K562 (cell line): ENCODE results near the gene JPT2. TPM values are rescaled to one million over a fixed set of nuclear protein-coding genes. Genes with fewer than 3 reads are reported as not detected.

Experiments
- ATAC-seq: fragments of 200-7000 bp; cut with Tn5 transposase; 3 replicates; pipeline ENCODE4 v1.9.1; 2020; ENCODE audit warnings: moderate library complexity
- BruUV-seq: library from RNA; stranded (reverse); fragments of 400-500 nt; replicated peaks from 2 replicates; lab custom pipeline; 2021; lab: Mats Ljungman, UMichigan
- CTCF ChIA-PET: fragments of 300-600 bp; formaldehyde crosslinking; extraction: SDS; loops from one replicate; lab custom pipeline; 2021; ENCODE audit warnings: low intra/inter-chr PET ratio; lab: Yijun Ruan, JAX
- POLR2A ChIA-PET: fragments of 300-600, 350-650 bp; sonication (Branson Sonifier 250); formaldehyde crosslinking; extraction: SDS; loops from one replicate; lab custom pipeline; 2021; ENCODE audit warnings: antibody characterized with exemption, inconsistent platforms; lab: Yijun Ruan, JAX
- DNase-seq, 4 experiments: peaks; one replicate each; pipeline versions ENCODE4 v3.0.0 to v3.0.0-alpha.2; 2011 to 2018; ENCODE audit warnings: low spot score in 3 of 4, mixed read lengths in 3 of 4; ENCODE audit errors: extremely low read depth in 1 of 4
- FAIRE-seq: peaks from 2 replicates; lab custom pipeline; 2011; peaks lifted over from hg19 to GRCh38; lab: Jason Lieb, UNC
- H2AFZ ChIP-seq: 2 replicates; pipeline ENCODE4 v1.6.0; 2011; ENCODE audit warnings: low read depth, low read length, control low read depth, inconsistent platforms
- H3K27ac ChIP-seq: fragments of 200-600 bp; 3 replicates; pipeline ENCODE4 v1.8.0; 2011; ENCODE audit warnings: low read depth, mild to moderate bottlenecking, control low read depth, inconsistent platforms, low read length, moderate library complexity, mixed read lengths; ENCODE audit errors: extremely low read depth
- H3K27me3 ChIP-seq, 2 experiments: fragments of 300-600 bp in 1 of 2; 2 replicates in 1 of 2; 3 replicates in 1 of 2; pipeline versions ENCODE4 v1.6.0 to v1.8.0; 2011; ENCODE audit warnings: inconsistent platforms in 2 of 2, low read length in 2 of 2, mild to moderate bottlenecking in 1 of 2, mixed read lengths in 1 of 2, moderate library complexity in 1 of 2; ENCODE audit not compliant: control insufficient read depth in 2 of 2, insufficient read depth in 2 of 2
- H3K36me3 ChIP-seq: fragments of 300-600 bp; 3 replicates; pipeline ENCODE4 v1.8.0; 2011; ENCODE audit warnings: mild to moderate bottlenecking, low read length, inconsistent platforms; ENCODE audit not compliant: control insufficient read depth, insufficient read depth
- H3K4me1 ChIP-seq, 2 experiments: fragments of 200-600 bp in 1 of 2; replicated peaks in 1 of 2; 2 replicates in 1 of 2; 3 replicates in 1 of 2; pipeline versions ENCODE4 v1.5.1 to v1.8.0; 2011; ENCODE audit warnings: inconsistent platforms in 2 of 2, low read length in 2 of 2, mild to moderate bottlenecking in 1 of 2, mixed read lengths in 1 of 2, moderate library complexity in 1 of 2; ENCODE audit not compliant: control insufficient read depth in 2 of 2, insufficient read depth in 2 of 2
- H3K4me2 ChIP-seq: 2 replicates; pipeline ENCODE4 v1.6.1; 2011; ENCODE audit warnings: low read length, control low read depth, inconsistent platforms, mixed read lengths; ENCODE audit not compliant: insufficient read depth
- H3K4me3 ChIP-seq: fragments of 200-600 bp; sonication (generic), shearing (Covaris generic); 2 replicates; pipeline ENCODE4 v1.5.1; 2016; ENCODE audit warnings: control low read depth, inconsistent platforms
- H3K79me2 ChIP-seq: fragments of 200-600 bp; 3 replicates; pipeline ENCODE4 v1.8.0; 2011; ENCODE audit warnings: low read length, inconsistent platforms; ENCODE audit not compliant: control insufficient read depth, insufficient read depth
- H3K9ac ChIP-seq, 2 experiments: 2 replicates each; pipeline versions ENCODE4 v1.6.0 to v1.6.1; 2011; ENCODE audit warnings: low read depth in 2 of 2, low read length in 2 of 2, control low read depth in 1 of 2, inconsistent platforms in 1 of 2, mild to moderate bottlenecking in 1 of 2, mixed read lengths in 1 of 2; ENCODE audit not compliant: insufficient read depth in 1 of 2
- H3K9me1 ChIP-seq: one replicate; pipeline ENCODE4 v1.6.0; 2011; ENCODE audit warnings: inconsistent platforms, mild to moderate bottlenecking, low read length, moderate library complexity; ENCODE audit not compliant: control insufficient read depth, insufficient read depth
- H3K9me3 ChIP-seq: replicated peaks from 2 replicates; pipeline ENCODE4 v1.5.1; 2011; ENCODE audit warnings: low read depth, low read length, inconsistent platforms; ENCODE audit not compliant: control insufficient read depth, insufficient read depth
- H4K20me1 ChIP-seq: replicated peaks from 2 replicates; pipeline ENCODE4 v1.6.1; 2011; ENCODE audit warnings: low read length, inconsistent platforms, mixed read lengths; ENCODE audit not compliant: control insufficient read depth, insufficient read depth
- EZH2 ChIP-seq: IDR thresholded peaks from 2 replicates; pipeline ENCODE4 v1.6.1; 2012; ENCODE audit warnings: low read depth, mild to moderate bottlenecking, inconsistent platforms, low read length, borderline replicate concordance
- LEF1 ChIP-seq: fragments of 450-650 bp; IDR thresholded peaks from 2 replicates; pipeline ENCODE4 v1.6.1; 2016; ENCODE audit warnings: mild to moderate bottlenecking
- ZNF507 ChIP-seq: conservative IDR thresholded peaks from 2 replicates; pipeline ENCODE4 v1.6.1; 2017; ENCODE audit warnings: missing genetic modification characterization, missing compliant biosample characterization
- WGBS: fragments of 100-300 bp; shearing (Covaris generic); methylation state at CpG from one replicate; pipeline ENCODE4 v1.1.6; 2016; ENCODE audit warnings: low coverage, mixed read lengths; ENCODE audit not compliant: insufficient coverage; ENCODE audit errors: missing lambda C conversion rate; 5-methylcytosine and 5-hydroxymethylcytosine counted together
- in situ Hi-C: fragments of 300-500 bp; cut with MboI; formaldehyde crosslinking; loops from 4 replicates; pipeline ENCODE4 v1.15.0; 2018; ENCODE audit warnings: inconsistent platforms, mixed read lengths
- intact Hi-C: fragments of 100-400 bp; cut with micrococcal nuclease; formaldehyde crosslinking; loops from 2 replicates; pipeline ENCODE4 v1.14.2; 2022
- polyA plus RNA-seq, 8 experiments: library from polyadenylated mRNA; depleted of rRNA in 4 of 8; stranded (reverse) in 5 of 8; unstranded in 3 of 8; fragments of >200 nt; fragmentation: Nextera tagmentation in 2 of 8; fragmentation: Illumina TruSeq in 1 of 8; extraction: Ambion mirVana in 2 of 8; extraction: Trizol in 1 of 8; gene quantifications; 2 replicates each; pipeline versions ENCODE4 v1.2.1 to v1.2.3, GENCODE V29; 2011 to 2014; ENCODE audit warnings: inconsistent platforms in 1 of 8, missing spikeins in 1 of 8
- total RNA-seq, 7 experiments: library from RNA; depleted of rRNA in 6 of 7; stranded (reverse); fragments of >200 nt in 6 of 7; fragmentation: Illumina TruSeq in 2 of 7; extraction: Trizol in 2 of 7; gene quantifications; 2 replicates each; pipeline versions ENCODE4 v1.2.1 to v1.2.3, GENCODE V29; 2011 to 2021; ENCODE audit warnings: low replicate concordance in 1 of 7
- TF ChIP-seq, protein P1 (sequence below): sonication (generic); formaldehyde crosslinking; IDR thresholded peaks from 2 replicates; pipeline ENCODE4 v1.9.0; 2022; ENCODE audit warnings: mild to moderate bottlenecking, missing genetic modification reagents

JPT2 gene
- total and polyA plus RNA-seq, 9 of the 15 experiments (the other 6 are each of a cell fraction or from before 2014, with no cell fraction given) = 25.5 to 133 (median 106) TPM

DNA sequence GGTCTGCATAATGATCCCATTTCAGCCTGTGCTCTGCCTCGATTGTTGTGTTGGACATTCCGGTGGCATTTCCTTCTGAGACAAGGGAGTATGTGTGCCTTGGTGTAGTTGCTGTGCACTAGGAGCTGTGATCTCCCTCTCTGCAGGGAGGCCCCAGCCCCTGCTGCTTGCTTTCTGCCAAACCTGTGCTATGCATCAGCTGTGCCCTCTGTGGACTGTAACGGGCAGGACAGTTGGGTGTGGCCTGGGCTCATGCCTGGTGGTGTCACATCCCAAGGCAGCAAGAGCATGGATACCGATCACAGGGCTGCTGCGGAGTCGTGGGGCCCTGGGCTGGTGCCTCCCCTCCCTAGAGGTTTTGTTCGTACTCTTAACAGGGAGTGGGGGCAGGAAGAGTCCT is 3.8 kb upstream of the JPT2 start:
- H3K9ac ChIP-seq = peak overlapping the region in 1 of 2 experiments; percentile 57; a peak in 2 of 4 replicates
- H4K20me1 ChIP-seq = no peaks in the 10 kb centered on the region
- TF ChIP-seq ZNF507 (tag) (no peak), EZH2 (no peak), LEF1 (no peak)
- TF ChIP-seq, protein P1, sequence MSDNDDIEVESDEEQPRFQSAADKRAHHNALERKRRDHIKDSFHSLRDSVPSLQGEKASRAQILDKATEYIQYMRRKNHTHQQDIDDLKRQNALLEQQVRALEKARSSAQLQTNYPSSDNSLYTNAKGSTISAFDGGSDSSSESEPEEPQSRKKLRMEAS (CRISPR knock-in tag) = 0 out of 2 replicates have a peak, but pooled peaks have one; percentile 6
- ChIA-PET POLR2A (interaction anchor here (1.0 kb wide), 1 partner anchor 9 kb away, joined by 5 read pairs; no protein-coding TSS in a partner anchor), CTCF (no interaction called here)
- intact Hi-C loops = no loop called here
- H3K4me2 ChIP-seq = no peak overlapping the region
- peaks cover 12% of the 10 kb centered on the region for H3K79me2 ChIP-seq
- no peak for DNase-seq
- in situ Hi-C loops = no loop called here
- H3K9me1 ChIP-seq = no peaks in the 10 kb centered on the region
- H3K4me1 ChIP-seq = peaks cover 4 to 18% of the 10 kb centered on the region in 2 experiments; a peak in 4 of 5 replicates
- no peaks in the 10 kb centered on the region for H3K9me3 ChIP-seq
- no peak for ATAC-seq
- peaks cover 69% of the 10 kb centered on the region for H3K36me3 ChIP-seq
- no peaks in the 10 kb centered on the region for H3K27me3 ChIP-seq
- FAIRE-seq = no peak
- H3K27ac ChIP-seq = no peak overlapping the region
- no TSS peak for BruUV-seq
- no peak overlapping the region for H3K4me3 ChIP-seq
- H2AFZ ChIP-seq = no peak overlapping the region
- 88% methylated on average over 7 of the region's 7 CpGs for WGBS
